NCI-H2107 (cell line): ENCODE results near the gene NUP210L.
"Not testable (repeated sequence)": the region's sequence is repeated elsewhere in the genome, so short reads cannot be mapped to it uniquely, and the experiment has no call there.

Experiments used
- DNase-seq: peaks from one replicate; lab custom pipeline; 2025; lab: John Stamatoyannopoulos, UW

NUP210L gene

DNA sequence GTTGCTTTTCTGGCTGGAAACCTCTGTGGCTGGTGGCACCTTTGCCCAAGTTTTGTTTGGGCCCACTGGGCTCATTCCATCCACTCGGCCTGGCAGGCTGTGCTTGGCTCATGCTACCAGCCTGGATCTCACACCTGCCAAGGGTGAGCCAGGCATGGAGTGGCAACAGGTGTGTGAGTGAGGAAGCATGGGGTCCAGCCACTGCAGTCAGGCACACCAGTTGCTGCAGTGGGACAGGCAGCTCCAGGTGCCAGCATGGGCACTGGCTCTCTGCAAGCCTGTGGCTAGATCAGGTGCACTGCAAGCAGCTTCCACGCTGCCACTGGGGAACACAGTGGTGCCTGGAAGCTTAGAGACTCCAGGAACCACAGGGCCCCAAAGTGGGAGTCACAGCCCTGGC is 57.0 kb downstream of the NUP210L start:
- no peak for DNase-seq

DNA sequence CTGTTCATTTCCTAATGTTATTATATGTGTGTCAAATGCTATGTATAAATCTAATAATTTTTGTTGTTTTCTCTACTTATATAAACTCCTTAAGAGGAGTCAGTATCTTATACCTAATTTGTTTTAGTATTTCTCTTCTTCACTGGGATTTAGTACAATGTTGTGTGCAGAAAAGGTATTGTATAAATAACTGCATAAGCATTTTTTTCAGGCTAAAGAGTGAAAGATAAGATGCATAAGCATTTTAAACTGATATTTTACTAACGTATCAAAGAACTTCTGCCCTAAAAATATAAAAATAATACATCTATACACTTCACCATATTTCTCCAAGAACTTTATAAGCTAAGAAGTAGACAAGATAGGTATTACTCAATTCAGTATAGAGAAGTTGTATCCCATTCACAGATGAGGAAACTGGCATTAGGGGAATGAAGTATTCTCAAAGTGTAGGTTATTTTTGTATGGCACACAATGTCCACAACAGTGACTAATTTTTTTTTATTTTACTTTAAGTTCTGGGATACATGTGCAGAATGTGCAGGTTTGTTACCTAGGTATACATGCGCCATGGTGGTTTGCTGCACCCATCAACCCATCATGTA is 59.3 kb downstream of the NUP210L start:
- no peak for DNase-seq

DNA sequence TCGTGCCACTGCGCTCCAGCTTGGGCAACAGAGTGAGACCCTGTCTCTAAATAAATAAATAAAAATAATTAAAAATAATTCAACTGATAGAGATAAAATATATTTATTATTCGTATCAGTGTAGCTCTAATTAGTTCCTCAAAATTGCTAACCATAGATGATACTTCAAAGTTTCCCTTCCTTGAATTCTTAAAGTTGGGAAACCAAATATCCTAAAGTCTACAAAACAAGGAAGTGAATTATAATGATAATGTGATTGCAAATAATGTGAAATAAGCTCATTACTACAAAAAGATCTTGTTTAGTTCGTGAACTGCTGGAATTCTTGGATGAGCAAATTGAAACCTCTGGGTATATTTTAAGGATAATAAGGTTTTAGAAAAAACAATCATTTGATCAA is 60.5 kb downstream of the NUP210L start:
- no peak for DNase-seq

DNA sequence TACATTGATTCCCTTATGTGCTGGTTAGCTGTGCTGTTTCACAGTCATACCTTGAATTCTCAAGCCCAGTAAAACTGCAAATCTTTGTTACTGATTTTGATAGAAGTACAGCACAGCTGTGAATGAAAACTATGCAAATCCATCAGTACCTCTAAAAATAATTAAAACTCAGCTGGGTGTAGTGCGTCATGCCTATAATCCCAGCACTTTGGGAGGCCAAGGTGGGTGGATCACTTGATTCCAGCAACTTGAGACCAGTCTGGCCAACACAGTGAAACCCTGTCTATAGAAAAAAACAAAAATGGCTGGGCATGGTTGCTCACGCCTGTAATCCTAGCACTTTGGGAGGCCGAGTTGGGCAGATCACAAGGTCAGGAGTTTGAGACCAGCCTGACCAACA is 61.2 kb downstream of the NUP210L start:
- no peak for DNase-seq

DNA sequence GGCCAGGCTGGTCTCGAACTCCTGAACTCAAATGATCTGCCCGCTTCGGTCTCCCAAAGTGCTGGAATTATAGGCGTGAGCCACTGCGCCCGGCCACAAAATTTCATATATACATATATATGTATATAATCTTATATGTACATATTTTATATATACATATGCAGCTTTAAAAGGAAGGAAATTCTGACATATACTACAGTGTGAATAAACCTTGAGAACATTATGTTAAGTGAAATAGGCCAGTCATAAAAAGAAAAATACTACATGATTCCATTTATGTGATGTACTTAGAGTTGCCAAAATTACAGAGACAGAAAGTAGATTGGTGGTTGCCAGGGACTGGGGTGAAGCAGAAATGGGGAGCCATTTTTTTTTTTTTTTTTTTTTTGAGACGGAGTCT is 63.2 kb downstream of the NUP210L start:
- DNase-seq = no peak

DNA sequence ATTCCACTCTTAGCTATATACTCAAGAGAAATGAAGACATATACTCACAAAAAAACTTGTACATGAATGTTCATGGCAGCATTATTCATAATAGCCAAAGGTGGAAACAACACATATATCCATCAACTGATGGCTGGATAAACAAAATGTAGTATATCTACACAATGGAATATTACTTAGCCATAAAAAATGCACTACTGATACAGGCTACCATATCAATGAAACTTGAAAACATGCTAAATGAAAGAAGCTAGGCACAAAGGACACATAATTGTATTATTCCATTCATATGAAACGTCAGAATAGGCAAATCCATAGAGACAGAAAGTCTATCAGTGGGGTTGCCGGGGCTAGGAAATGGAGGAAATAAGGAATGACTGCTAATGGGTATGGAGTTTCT is 67.3 kb downstream of the NUP210L start:
- no peak for DNase-seq

DNA sequence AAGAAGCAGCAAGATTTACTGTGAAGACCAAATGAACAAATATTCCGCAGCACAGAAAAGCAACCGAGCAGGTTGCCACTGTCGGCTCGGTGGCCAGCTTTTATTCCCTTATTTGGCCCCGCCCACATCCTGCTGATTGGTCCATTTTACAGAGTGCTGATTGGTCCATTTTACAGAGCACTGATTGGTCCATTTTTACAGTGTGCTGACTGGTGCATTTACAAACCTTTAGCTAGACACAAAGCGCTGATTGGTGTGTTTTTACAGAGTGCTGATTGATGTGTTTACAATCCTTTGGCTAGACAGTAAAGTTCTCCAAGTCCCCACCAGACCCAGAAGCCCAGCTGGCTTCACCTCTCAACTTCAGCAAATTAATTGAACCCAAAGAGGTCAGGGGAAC is 71.8 kb downstream of the NUP210L start:
- DNase-seq = not testable (repeated sequence)

DNA sequence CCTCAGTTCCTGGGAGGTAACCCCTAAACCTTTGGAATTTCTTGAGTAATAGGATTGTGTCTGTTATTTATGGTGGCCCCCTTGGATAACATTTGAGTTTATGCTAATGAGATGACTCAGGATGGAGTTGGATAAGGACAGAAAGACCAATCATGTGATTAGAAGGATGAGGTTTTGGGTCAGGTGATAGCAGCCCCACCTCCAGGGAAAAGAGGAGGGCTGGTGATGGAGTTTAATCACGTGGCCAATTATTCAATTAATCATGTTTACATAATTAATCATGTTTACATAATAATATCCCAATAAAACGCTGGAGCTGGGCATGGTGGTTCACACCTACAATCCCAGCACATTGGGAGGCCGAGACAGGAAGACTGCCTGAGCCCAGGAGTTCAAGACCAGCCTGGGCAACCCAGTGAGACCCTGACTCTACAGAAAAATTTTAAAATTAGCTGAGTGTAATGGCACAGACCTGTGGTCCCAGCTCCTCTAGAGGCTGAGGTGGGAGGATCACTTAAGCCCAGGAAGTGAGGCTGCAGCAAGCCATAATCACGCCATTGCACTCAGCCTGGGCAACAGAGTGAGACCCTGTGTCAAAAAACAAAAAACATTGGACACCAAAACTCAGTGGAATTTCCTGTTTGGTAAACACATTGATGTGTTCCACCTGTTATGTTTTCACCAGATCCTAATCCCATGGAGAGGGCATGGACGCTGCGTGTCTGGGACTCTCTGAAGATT is 73.3 kb downstream of the NUP210L start:
- no peak for DNase-seq

DNA sequence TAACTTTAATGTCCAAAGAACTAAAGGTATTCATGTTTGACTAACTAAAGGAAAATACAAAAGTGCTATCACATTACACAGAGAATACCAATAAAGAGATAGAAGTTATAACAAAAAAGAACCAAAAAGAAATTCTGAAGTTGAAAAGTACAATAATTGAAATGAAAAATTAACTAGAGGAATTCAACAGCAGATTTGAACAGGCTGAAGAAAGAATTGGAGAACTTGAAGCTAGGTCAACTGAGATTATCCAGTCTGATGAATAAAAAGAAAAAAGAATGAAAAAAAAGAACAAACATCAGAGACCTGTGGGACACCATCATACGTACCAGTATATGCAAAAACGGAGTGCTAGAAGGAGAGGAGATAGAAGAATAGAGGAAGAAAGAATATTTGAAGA is 78.5 kb downstream of the NUP210L start:
- DNase-seq = no peak

DNA sequence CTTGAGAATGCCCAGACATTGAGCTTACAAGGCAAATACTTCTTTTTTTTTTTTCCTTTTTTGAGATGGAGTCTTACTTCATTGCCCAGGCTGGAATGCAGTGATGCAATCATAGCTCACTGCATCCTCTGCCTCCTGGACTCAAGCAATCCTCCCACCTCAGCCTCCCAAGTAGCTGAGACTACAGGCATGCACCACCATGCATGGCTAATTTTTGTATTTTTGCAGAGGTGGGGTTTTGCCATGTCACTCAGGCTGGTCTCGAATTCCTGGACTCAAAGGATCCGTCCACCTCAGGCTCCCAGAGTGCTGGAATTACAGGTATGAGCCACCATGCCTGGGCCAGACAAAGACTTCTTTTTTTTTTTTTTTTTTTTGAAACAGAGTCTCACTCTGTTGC is 79.1 kb downstream of the NUP210L start:
- no peak for DNase-seq

DNA sequence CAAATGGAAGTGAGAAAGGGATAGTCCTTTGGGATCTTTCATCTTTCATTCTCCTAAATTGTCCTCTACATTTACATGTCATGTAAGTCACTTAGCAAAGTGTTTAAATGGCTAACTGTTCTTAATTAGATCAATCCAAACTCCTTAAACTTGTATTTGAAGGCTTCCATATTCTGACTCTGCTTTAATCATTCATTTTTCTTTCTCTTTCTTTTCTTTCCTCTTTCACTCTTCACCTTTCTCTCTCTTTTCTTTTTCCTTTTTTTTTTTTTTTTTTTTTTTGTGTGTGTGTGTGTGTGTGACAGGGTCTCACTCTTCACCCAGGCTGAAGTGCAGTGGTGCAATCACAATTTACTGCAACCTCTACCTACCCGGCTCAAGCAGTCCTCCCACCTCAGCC is 92.6 kb downstream of the NUP210L start:
- no peak for DNase-seq

DNA sequence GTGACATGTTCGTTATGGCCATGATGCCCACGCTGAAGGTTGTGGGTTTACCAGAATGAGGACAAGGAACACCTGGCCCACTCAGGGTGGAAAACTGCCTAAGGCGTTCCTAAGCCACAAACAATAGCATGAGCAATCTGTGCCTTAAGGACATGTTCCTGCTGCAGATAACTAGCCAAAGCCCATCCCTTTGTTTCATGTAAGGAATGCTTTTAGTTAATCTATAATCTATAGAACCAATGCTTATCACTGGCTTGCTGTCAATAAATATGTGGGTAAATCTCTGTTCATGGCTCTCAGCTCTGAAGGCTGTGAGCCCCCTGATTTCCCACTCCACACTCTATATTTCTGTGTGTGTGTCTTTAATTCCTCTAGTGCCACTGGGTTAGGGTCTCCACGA is 107.4 kb downstream of the NUP210L start:
- DNase-seq = not testable (repeated sequence)

DNA sequence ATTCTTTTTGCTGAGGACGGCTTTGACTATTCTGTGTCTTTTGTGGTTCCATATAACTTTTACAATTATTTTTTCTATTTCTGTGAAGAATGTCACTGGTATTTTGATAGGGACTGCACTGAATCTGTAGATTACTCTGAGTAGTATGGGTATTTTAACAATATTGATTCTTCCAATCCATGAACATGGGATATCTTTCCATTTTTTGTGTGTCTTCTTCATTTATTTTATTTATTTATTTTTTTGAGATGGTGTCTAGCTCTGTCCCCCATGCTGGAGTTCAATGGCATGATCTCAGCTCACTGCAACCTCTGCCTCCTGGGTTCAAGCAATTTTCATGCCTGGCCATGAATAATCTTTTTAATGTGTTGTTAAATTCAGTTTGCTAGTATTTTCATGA is 121.2 kb downstream of the NUP210L start:
- not testable (repeated sequence) for DNase-seq

DNA sequence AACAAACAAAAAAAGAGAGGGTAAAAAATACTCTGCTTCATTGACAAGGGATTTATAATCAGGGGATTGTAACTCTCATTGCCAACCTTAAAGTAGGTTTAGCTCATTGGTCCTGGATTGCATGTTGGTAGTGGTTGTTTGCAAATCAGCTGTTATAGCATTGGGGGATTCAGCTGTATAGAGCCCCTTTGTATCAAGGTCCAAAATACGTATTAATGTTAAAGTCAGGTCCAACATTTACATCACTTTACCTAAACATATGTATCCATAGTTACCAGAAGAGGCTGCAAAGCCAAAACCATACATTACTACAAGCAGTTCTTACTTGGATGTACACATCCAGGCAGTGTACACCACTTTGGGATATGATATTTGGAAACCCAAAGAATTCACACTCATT is 134.9 kb downstream of the NUP210L start:
- no peak for DNase-seq

DNA sequence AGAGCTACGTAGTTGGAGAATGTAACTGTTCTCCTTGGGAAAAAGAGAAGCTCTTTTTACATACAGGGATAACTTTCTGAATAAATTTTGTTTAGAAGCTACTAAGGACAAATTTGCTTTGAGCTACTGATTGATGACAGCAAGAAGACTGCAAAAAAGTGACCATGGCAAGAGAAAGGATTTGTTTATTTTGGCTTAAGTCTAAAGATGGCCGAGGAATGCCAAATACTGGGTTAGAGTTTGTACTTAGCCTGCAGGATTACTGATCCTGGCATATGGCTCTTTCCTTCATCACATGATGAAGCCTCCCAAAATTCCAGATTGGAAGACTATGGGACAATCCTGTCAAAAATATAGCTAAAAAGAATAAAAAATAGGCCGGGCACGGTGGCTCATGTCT is 135.6 kb downstream of the NUP210L start:
- DNase-seq = no peak

DNA sequence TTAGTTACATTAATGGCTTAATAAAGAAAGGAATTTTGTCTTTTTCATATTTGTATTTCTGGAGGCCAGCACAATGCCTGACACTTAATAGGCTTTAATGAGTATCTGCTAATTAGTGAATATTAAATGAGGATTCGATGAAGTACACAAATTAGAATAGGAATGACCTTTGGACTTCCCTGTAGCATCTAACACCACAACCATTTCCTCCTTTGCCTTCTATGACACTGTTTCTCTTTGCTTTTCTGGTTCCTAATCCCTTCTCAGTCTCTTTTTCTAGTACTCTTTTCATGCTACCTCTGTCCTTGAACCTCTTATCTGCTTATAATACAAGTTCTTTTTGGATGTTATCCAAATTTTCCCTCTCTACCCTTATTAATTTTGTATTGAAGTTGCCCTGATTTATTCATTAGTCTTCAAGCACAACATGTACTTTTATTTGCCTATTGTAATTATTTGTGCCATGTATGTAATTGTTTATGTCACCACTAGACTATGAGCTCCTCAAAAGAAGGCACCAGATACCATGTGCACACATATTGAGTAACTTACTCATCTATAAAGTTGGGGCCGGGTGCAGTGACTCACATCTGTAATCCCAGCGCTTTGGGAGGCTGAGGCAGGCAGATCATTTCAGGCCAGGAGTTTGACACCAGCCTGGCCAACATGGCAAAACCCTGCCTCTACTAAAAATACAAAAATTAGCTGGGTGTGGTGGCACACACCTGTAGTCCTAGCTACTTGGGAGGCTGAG is 140.5 kb downstream of the NUP210L start:
- no peak for DNase-seq

DNA sequence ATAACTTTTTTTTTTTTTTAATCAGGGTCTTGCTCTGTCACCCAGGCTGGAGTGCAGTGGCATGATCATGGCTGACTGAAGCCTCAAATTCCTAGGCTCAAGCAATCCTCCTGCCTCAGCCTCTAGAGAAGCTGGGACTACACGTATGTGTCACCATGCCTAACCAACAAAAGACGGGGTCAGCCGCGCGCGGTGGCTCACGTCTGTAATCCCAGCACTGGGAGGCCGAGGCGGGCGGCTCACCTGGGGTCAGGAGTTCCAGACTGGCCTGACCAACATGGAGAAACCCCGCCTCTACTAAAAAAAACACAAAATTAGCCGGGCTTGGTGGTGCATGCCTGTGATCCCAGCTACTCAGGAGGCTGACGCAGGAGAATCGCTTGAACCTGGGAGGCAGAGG is 142.3 kb downstream of the NUP210L start:
- not testable (repeated sequence) for DNase-seq

DNA sequence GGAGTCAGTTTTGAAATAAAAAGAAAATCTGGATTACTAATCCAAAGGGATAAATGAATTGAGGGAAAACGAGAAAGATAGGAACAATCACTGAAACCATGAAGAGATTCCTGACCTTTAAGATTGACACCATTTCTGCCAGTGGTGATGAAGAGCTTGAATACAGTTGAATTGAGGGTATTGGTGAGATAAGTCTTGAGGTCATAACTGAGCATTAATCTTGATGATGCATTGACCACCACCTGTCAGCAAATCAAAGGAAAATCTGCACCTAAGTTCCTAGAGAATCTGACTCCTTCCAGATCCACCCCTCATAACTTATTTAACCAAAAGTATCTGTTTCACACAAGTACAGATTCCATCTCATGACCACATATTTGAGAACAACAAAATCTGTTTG is 142.7 kb downstream of the NUP210L start:
- DNase-seq = no peak

DNA sequence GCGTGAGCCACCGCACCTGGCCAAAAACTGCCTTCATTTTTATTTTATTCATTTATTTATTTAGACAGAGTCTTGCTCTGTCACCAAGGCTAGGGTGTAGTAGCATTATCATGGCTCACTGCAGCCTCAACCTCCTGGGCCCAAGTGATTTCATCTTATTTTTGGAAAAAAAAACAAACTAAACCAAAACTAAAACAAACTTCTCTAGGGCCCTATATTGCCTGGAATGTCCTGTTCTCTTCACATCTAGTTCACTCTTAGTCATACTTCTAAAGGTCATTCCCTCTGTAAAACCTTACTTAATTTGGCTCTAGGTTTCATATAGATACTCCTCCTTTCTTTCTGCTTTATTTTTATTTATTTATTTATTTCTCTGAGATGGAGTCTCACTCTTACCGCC is 148.7 kb downstream of the NUP210L start:
- DNase-seq = no peak

DNA sequence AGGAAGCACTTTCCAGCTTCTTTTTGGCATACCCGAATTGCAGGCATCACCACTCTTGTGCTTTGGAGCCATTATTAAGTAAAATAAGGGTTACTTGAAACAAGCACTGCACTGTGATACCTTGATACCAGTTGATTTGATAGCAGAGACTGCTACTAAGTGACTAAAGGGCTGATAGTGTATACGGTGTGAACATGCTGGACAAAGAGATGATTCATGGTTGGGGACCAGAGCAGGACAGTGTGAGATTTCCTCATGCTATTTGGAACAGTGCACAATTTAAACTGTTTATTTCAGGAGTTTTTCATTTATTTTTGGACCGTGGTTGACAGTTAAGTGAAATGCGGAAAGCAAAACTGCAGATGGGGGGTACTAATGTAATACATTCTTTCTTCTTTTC is 154.5 kb downstream of the NUP210L start:
- DNase-seq = no peak

DNA sequence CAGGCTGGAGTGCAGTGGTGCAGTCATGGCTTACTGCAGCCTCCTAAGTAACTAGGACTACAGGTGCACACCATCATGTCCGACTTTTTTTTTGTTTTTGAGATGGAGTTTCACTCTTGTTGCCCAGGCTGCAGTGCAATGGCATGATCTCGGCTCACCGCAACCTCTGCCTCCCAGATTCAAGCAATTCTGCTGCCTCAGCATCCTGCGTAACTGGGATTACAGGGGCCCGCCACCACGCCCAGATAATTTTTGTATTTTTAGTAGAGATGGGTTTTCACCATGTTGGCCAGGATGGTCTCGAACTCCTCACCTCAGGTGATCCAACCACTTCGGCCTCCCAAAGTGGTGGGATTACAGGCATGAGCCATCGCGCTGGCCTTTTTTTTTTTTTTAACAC is 158.0 kb downstream of the NUP210L start:
- not testable (repeated sequence) for DNase-seq

DNA sequence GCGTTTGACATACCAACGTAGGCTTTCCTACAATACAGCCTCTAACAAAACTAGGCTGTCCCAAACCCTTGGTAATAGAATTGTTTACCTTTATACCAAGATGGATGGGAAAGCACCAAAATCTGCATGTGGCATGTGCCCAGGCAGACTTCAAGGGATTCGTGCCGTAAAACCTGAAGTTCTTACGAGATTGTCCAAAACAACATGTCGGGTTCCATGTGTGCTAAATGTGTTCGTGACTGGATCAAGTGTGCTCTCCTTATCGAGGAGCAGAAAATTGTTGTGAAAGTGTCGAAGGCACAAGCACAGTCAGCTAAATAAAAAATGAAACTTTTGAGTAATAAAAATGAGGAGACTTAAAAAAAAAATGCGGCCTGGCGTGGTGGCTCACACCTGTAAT is 159.2 kb downstream of the NUP210L start:
- DNase-seq = no peak

DNA sequence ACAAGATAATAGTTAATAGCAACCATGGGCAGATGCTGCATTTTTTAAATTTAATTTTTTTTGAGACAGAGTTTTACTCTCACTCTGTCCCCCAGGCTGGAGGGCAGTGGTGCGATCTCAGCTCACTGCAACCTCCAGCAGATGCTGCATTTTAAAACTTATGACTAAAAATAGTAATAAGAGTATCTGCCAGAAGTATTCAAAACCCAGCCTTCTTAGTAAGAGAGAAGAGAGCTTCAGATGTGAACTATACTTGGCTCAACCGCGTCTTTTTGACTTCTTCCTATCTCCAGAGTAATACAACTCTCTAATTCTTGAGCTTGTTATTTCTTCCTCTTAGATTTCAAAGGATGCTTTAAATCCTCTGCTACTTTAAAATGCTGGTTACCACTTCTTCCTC is 159.7 kb downstream of the NUP210L start:
- DNase-seq = no peak
